HG02840 (cell line): Measurements from ENCODE around the gene TOB1.

ENCODE experiments used
- ATAC-seq: cut with Tn5 transposase; IDR thresholded peaks from one replicate; pipeline ENCODE4 v1.9.1; 2021; ENCODE audit warnings: mild to moderate bottlenecking, moderate library complexity, moderate number of reproducible peaks; ENCODE audit not compliant: unreplicated experiment, low FRiP score

TOB1 gene

DNA sequence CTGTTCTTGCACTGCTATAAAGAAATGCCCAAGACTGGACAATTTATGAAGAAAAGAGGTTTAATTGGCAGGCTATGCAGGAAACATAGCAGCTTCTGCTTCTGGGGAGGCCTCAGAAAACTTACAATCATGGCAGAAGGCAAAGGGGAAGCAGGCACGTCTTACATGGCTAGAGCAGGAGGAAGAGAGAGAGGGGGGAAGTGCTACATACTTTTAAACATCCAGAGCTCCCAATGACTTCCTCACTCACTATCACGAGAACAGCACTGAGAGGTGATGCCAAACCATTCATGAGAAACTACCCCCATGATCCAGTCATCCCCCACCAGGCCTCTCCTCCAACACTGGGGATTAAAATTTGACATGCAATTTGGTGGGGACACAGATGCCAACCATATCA lies 17.4 kb downstream of the TOB1 start:
- no peak for ATAC-seq

DNA sequence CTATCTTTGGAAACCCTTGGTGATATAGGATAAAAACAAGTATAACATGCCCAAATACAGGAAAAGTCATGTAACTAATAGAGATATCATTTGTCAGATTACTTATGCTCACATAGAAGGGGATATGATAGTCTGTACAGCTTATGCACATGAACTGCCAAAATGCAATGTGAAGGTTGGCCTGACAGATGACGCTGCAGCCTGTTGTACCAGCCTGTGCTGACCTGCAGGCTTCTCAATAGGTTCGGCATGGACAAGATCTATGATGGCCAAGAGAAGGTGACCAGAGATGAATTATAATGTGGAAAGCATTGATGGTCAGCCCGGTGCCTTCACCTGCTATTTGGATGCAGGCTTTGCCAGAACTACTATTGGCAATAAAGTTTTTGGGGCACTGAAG lies 18.1 kb downstream of the TOB1 start:
- no peak for ATAC-seq

DNA sequence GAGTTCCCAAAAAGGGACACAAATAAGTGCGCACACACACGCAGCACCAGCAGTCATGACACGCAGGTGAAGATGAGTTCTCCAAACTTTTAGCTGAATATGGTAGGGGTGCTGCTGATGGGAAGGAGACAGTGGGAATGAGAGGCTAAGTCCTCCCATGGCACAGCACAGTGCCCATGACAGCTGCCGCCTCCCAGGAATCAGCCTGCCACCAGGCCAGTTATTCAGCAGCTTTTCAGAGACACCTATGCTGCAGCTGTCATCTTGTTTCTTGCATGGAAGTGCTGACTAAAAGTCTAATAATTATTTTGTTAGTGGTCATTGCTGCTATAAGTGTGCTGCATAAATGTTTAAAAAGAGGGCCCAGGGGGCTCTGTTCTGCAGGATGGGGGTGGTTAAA lies 18.6 kb downstream of the TOB1 start:
- ATAC-seq: no peak

DNA sequence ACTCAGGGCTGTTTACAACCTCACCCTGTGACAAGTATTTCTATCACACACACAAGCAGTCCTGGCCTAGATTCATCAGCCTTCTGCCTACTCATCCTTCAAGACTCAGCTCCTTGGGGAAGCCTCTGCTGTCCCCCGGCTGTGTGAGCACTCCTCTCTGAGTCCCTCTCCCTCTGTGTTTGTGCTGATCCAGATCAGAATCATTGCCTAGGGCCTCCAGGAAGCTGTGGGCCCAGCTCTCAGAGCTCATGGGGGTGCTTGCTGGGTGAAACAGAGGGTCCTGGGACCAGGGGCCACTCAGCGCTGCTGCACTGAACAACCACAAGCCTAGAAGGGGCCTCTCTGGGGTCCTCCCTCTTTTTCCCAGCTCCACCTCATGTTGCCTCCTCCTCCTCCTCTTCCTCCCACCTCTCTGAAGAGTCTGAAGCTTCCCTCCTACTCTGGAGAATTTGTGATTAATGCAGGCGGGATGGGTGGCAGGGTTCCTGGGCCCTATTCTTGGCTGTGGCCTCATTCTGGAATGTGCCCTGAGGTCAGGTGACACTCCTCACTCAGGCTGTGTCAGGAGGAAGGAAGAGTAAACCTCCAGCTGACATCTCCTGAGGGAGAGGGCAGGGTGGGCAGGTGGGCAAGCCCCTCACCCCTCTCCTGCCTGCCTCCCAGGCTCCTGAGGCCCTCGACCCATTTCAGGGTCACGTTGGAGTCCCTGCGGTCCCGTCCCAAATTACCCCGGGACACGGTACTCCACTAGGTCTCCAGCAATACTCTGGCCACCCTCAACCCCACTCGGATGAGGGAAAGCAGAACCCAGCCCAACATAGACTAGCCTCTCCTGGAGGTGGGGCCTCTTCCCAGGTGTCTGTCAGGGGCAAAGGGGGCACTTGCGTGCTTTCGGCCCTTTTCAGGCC lies 20.7 kb downstream of the TOB1 start:
- no peak for ATAC-seq

- no peak for ATAC-seq
Measured at GRCh38 chr17:50844117-50844700, 21.9 kb downstream of the TOB1 start.

- ATAC-seq: no peak
Measured at GRCh38 chr17:50843150-50843905, 22.8 kb downstream of the TOB1 start.

- ATAC-seq: no peak
Measured at GRCh38 chr17:50842506-50843149, 23.5 kb downstream of the TOB1 start.

GRCh38 chr17:50841949-50842354 lies 24.2 kb downstream of the TOB1 start:
- ATAC-seq: no peak

DNA sequence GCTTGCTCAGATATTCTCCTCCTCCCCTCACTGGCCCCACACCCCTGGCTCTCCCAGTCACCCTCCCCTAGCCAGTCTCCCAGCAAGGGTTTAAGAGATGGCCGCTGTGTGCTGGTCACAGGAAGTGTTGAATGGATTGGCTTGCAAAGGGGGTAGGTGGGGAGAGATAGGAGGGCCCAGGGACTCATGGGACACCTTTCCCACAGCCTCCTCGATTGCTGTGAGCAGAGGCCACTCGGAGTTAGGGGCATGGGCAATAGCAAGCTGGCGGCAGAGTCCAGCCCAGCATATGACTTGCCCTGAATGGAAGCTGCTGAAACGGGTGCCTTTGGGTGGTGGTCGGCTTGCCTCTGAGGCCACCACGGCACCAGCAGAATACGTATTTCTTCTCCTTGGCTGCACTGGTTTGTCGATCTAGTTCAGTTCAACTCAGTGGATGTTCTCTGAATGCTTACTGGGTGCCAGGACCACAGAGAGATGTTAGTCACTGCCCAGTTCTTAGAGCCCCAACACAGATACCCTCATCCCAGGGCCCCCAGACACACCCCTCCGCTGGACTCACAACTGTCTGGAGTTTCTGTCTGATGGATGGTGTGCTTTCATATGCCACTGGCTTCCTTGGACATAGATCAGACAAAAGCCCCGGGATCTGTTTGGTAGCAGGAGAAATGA lies 24.7 kb downstream of the TOB1 start:
- ATAC-seq: no peak

DNA sequence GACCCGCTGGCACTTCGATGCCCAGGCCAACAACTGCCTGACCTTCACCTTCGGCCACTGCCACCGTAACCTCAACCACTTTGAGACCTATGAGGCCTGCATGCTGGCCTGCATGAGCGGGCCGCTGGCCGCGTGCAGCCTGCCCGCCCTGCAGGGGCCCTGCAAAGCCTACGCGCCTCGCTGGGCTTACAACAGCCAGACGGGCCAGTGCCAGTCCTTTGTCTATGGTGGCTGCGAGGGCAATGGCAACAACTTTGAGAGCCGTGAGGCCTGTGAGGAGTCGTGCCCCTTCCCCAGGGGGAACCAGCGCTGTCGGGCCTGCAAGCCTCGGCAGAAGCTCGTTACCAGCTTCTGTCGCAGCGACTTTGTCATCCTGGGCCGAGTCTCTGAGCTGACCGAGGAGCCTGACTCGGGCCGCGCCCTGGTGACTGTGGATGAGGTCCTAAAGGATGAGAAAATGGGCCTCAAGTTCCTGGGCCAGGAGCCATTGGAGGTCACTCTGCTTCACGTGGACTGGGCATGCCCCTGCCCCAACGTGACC lies 25.8 kb downstream of the TOB1 start:
- ATAC-seq: no peak

DNA sequence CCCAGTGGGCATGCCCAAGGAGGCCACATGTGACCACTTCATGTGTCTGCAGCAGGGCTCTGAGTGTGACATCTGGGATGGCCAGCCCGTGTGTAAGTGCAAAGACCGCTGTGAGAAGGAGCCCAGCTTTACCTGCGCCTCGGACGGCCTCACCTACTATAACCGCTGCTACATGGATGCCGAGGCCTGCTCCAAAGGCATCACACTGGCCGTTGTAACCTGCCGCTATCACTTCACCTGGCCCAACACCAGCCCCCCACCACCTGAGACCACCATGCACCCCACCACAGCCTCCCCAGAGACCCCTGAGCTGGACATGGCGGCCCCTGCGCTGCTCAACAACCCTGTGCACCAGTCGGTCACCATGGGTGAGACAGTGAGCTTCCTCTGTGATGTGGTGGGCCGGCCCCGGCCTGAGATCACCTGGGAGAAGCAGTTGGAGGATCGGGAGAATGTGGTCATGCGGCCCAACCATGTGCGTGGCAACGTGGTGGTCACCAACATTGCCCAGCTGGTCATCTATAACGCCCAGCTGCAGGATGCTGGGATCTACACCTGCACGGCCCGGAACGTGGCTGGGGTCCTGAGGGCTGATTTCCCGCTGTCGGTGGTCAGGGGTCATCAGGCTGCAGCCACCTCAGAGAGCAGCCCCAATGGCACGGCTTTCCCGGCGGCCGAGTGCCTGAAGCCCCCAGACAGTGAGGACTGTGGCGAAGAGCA lies 26.4 kb downstream of the TOB1 start:
- ATAC-seq: no peak

DNA sequence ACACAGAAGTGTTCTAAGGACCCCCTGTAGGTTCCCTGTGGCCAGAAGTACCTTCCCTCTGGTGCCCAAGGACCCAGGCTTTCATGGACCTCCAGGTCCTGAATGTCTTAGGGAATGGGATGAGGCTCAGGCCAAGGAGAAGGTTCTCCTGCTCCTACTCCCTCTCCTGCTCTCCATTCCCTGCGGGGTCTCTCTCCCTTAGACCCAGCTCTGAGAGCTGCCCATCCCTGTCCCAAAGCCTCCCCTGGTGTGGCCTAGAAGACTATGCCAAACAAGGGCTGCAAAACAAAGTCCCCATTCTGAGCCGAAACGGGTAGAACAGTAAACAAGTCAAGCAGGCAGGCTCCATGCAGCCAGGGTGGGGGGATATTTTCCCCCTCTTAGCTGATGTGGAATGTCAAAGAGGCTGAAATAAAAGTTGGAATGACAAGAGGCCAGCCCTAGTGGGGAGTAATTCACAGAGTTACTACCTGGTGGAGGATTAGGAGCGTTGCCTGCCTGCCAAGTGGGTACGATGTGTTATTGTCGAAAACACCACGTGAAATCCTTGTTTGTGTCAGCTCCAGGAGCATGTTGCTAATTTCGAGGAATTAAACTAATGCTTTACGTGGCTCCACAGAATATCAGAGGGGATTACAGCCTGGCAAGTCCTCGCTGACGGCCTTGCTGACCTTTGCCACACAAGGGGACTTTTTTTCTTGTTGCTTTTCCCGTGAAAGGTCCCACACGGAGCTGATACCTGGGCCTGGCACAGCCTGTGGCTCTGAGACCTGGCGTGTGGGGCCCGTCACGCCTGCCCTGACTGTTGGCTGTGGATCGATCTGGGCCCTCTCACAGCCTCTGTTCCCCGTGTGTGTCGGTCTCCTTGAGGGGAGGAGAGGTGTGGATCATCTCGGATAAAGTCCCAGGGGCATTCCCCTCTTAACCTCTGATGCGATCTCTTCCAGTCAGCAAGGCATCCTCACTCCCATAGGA lies 27.9 kb downstream of the TOB1 start:
- ATAC-seq: no peak

DNA sequence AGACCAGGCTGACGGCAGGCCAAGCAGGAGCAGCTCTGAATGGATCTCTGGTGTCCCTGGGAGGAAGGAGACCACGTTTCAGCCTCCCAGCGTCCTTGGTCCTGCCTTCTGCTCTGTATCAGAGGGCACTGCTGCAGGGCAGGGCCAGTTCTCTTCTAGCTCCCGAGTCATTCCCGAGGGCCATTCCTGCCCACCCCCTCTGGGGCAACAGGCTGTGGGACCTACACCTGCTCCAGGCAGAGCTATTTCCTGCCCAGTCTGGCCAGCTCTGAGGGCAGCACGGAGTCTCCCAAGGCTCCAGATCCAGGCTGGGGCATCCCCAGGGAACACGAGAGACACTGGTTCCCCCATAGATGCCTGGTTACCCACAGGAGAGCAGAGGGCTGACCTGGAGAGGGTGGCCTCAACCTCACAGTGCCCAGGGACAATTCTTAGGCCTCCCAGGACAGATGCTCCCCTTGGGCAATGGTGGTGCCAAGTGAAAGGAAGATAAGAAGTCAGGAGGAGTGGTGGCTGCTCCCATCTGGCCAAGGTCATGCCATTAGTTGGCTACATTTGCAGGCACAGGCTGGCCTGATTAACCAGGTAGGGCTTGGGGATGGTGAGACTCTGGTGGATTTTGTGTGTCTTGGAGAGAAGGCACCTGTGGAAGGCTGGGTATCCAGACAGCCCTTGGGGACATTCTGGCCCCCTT lies 28.7 kb downstream of the TOB1 start:
- ATAC-seq: no peak

DNA sequence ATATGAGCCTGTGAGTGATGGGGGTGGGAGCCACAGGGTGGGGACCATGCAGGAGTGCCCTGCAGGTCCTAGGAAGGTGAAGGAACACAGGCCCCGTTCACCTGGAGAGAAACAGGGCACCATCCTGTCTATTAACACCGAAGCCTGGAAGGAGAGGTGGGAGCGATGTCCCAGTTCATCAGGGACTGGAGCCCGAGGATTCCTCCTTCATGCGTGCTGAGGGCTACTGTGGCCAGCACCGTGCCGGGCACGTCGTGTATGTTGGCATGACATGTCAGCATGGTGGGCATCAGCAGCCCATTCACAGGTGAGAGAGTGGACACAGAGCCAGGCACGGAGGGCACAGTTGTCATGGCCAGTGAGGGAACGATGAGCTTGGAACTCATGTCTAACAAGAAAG lies 29.3 kb downstream of the TOB1 start:
- no peak for ATAC-seq

- no peak for ATAC-seq
Measured at GRCh38 chr17:50835301-50836234, 30.6 kb downstream of the TOB1 start, which contains the start of gene WFIKKN2. WFIKKN2 (plus strand) TSS chr17:50835586; CDS start chr17:50835938, 352 bp downstream.
